ENCODE data around the gene SPIRE1. TPM values are rescaled to one million over a fixed set of nuclear protein-coding genes. Genes with fewer than 3 reads are reported as not detected.

SPIRE1 gene
- polyA plus RNA-seq, 4 donors, result 1.6 to 4.0 (median 2.1) TPM

DNA sequence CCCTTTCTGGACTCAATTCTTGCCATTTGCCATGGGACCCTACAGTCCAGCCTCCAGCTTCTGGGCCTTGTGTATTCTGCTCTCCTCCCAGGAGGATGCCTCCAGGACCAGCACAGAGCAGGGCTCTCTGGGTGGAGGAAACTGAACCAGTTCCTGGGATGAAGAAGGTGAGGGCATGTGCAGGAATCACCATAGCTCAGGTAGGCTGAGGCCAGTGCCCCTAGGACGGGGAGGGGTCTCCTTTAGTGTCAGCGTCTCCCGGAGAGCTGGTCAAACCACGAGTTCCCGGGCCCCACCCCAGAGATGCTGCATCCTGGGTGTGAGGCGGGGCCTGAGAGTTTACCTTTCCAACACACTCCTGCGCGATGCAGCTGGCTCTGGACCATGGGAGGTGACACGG is 256.0 kb downstream of the SPIRE1 start:
- Histone ChIP-seq H3K9me3 (ENCODE audit: control insufficient read depth in 2 of 2, insufficient read depth in 1 of 2, low read depth in 1 of 2, low read length in 1 of 2) (no peaks in the 10 kb centered on the region), H3K4me1 (ENCODE audit: control insufficient read depth in 3 of 3, insufficient read depth in 2 of 3, low read depth in 1 of 3, low read length in 2 of 3) (peaks cover 0 to 6% (median 3%) of the 10 kb centered on the region in 3 donors), H3K27ac (ENCODE audit: low read depth in 1 of 3, low read length in 2 of 3) (no peak overlapping the region), H3K36me3 (ENCODE audit: control insufficient read depth in 3 of 3, insufficient read depth in 2 of 3, low read depth in 1 of 3, low read length in 3 of 3) (no peaks in the 10 kb centered on the region), H3K27me3 (ENCODE audit: control insufficient read depth in 3 of 3, insufficient read depth in 3 of 3, low read length in 3 of 3) (peaks cover 0 to 3% (median 0%) of the 10 kb centered on the region in 3 donors), H3K4me3 (ENCODE audit: low read depth in 1 of 3, low read length in 3 of 3) (no peak overlapping the region)
- FAIRE-seq (no peak), DNase-seq (peak in 1 of 2 donors; percentile 15)
- WGBS, 3 donors, result 24 to 65% (median 32%) methylated on average over 9 of the region's 9 CpGs

GRCh38 chr18:12399231-12399630 is 258.7 kb downstream of the SPIRE1 start:
- no peak for FAIRE-seq
- WGBS, 3 donors, result 87 to 92% (median 91%) methylated on average over 5 of the region's 5 CpGs

GRCh38 chr18:12398625-12399024 is 259.3 kb downstream of the SPIRE1 start:
- no peak overlapping the region for H3K4me3 ChIP-seq (ENCODE audit: low read depth in 1 of 3, low read length in 3 of 3)
- DNase-seq, result no peak
- no peak for FAIRE-seq

More at GRCh38 chr18:12399231-12399630, 258.7 kb downstream of the SPIRE1 start:
- Histone ChIP-seq H3K36me3 (ENCODE audit: control insufficient read depth in 3 of 3, insufficient read depth in 2 of 3, low read depth in 1 of 3, low read length in 3 of 3) (no peaks in the 10 kb centered on the region), H3K27ac (ENCODE audit: low read depth in 1 of 3, low read length in 2 of 3) (no peak overlapping the region), H3K4me3 (ENCODE audit: low read depth in 1 of 3, low read length in 3 of 3) (no peak overlapping the region), H3K27me3 (ENCODE audit: control insufficient read depth in 3 of 3, insufficient read depth in 3 of 3, low read length in 3 of 3) (peaks cover 0 to 3% (median 0%) of the 10 kb centered on the region in 3 donors), H3K4me1 (ENCODE audit: control insufficient read depth in 3 of 3, insufficient read depth in 2 of 3, low read depth in 1 of 3, low read length in 2 of 3) (peaks cover 0 to 4% (median 0%) of the 10 kb centered on the region in 3 donors), H3K9me3 (ENCODE audit: control insufficient read depth in 2 of 2, insufficient read depth in 1 of 2, low read depth in 1 of 2, low read length in 1 of 2) (no peaks in the 10 kb centered on the region)
- no peak for DNase-seq

DNA sequence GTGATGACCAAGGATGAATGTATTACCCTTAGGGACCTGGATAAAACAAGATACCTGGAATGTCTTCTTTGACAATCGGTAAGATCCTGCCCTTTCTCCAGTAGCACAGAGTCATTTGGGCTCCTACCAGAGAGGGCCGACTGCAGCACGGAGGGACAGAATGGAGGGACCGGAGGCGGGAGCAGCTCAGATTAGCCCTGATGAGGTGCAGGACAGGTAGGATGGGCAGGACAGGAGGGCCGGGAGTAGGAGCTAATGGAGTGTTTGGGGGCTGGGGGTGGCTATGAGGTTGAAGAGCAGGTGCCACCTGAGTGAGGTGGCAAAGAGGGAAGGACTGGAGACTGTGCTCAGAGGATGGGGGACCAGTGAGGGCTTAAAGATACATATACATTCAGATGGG is 260.1 kb downstream of the SPIRE1 start:
- Histone ChIP-seq H3K9me3 (ENCODE audit: control insufficient read depth in 2 of 2, insufficient read depth in 1 of 2, low read depth in 1 of 2, low read length in 1 of 2) (no peaks in the 10 kb centered on the region), H3K4me3 (ENCODE audit: low read depth in 1 of 3, low read length in 3 of 3) (no peak overlapping the region), H3K36me3 (ENCODE audit: control insufficient read depth in 3 of 3, insufficient read depth in 2 of 3, low read depth in 1 of 3, low read length in 3 of 3) (no peaks in the 10 kb centered on the region), H3K4me1 (ENCODE audit: control insufficient read depth in 3 of 3, insufficient read depth in 2 of 3, low read depth in 1 of 3, low read length in 2 of 3) (peaks cover 0 to 9% (median 0%) of the 10 kb centered on the region in 3 donors), H3K27me3 (ENCODE audit: control insufficient read depth in 3 of 3, insufficient read depth in 3 of 3, low read length in 3 of 3) (peaks cover 0 to 1% (median 0%) of the 10 kb centered on the region in 3 donors), H3K27ac (ENCODE audit: low read depth in 1 of 3, low read length in 2 of 3) (no peak overlapping the region)
- whole genome bisulfite sequencing, 3 donors, result 86 to 89% (median 87%) methylated on average over 6 of the region's 6 CpGs
- DNase-seq, result no peak
- no peak for FAIRE-seq

More at GRCh38 chr18:12398625-12399024, 259.3 kb downstream of the SPIRE1 start:
- peaks cover 0 to 3% (median 0%) of the 10 kb centered on the region in 3 donors for H3K27me3 ChIP-seq (ENCODE audit: control insufficient read depth in 3 of 3, insufficient read depth in 3 of 3, low read length in 3 of 3)
- no peak overlapping the region for H3K27ac ChIP-seq (ENCODE audit: low read depth in 1 of 3, low read length in 2 of 3)
- H3K4me1 ChIP-seq (ENCODE audit: control insufficient read depth in 3 of 3, insufficient read depth in 2 of 3, low read depth in 1 of 3, low read length in 2 of 3), result peaks cover 0 to 9% (median 0%) of the 10 kb centered on the region in 3 donors
- no peaks in the 10 kb centered on the region for H3K9me3 ChIP-seq (ENCODE audit: control insufficient read depth in 2 of 2, insufficient read depth in 1 of 2, low read depth in 1 of 2, low read length in 1 of 2)
- WGBS, 3 donors, result 84 to 95% (median 89%) methylated on average over 5 of the region's 5 CpGs
- H3K36me3 ChIP-seq (ENCODE audit: control insufficient read depth in 3 of 3, insufficient read depth in 2 of 3, low read depth in 1 of 3, low read length in 3 of 3), result no peaks in the 10 kb centered on the region

DNA sequence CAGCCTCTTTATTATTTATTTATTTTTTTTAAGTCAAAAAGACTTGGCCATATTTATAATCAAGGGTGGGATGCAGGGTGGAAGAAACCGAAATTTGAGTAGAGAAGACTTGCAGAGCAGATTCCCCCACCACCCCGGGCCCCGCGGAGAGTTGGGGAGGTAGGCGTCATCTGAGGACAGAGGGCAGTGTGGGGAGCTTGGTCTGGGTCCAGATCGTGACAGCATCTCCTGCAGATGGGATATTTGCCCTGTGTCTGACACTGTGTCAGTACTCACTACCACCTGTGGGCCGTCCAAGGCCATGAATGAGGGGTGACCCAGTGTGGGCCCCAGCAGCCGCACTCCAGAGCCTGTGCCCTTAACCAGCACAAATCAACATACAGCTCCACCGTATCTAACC is 260.7 kb downstream of the SPIRE1 start:
- H3K9me3 ChIP-seq (ENCODE audit: control insufficient read depth in 2 of 2, insufficient read depth in 1 of 2, low read depth in 1 of 2, low read length in 1 of 2), result no peaks in the 10 kb centered on the region

More for the DNA sequence above, 260.7 kb downstream of the SPIRE1 start:
- no peaks in the 10 kb centered on the region for H3K27me3 ChIP-seq (ENCODE audit: control insufficient read depth in 3 of 3, insufficient read depth in 3 of 3, low read length in 3 of 3)
- H3K4me3 ChIP-seq (ENCODE audit: low read depth in 1 of 3, low read length in 3 of 3), result no peak overlapping the region
- H3K36me3 ChIP-seq (ENCODE audit: control insufficient read depth in 3 of 3, insufficient read depth in 2 of 3, low read depth in 1 of 3, low read length in 3 of 3), result no peaks in the 10 kb centered on the region
- WGBS, 3 donors, result 90 to 92% (median 90%) methylated on average over 9 of the region's 9 CpGs
- no peak for DNase-seq
- no peak for FAIRE-seq
- peaks cover 0 to 9% (median 0%) of the 10 kb centered on the region in 3 donors for H3K4me1 ChIP-seq (ENCODE audit: control insufficient read depth in 3 of 3, insufficient read depth in 2 of 3, low read depth in 1 of 3, low read length in 2 of 3)
- no peak overlapping the region for H3K27ac ChIP-seq (ENCODE audit: low read depth in 1 of 3, low read length in 2 of 3)

Other genes starting within 250 kb of the SPIRE1 start
- 1 to 10 TPM; 2.7 to 7.3 (median 5.0) TPM for gene CEP76, start 44.6 kb upstream of the SPIRE1 start, polyA plus RNA-seq
- 10 to 100 TPM; 76.5 to 84.0 (median 80.8) TPM for gene PSMG2, start 44.9 kb upstream of the SPIRE1 start, polyA plus RNA-seq
- 10 to 100 TPM; 25.7 to 53.9 (median 31.1) TPM for gene PTPN2, start 226.1 kb upstream of the SPIRE1 start, polyA plus RNA-seq

All from small intestine (tissue), 7 donors.